ENCODE results near the gene FRS3.

DNA sequence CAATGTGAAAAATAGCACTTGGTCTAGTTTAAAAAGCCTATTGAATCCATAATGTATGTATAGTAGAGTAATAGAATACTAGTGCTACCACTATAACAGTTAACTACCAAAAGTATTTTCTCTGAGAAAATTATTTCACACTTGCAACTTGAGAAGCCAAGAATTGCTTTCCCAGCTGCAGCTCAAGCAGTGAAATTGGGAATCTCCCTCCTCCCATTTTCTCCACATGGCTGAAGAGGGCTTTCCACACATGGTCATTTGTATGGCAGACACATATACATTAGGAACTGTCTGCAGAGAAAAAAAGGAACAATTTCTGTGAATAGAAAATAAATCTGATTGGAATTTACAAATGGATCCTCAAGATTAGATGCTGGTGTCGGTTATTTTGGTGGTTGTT, 42.3 kb upstream of the FRS3 start:
- TF ChIP-seq, protein P1, sequence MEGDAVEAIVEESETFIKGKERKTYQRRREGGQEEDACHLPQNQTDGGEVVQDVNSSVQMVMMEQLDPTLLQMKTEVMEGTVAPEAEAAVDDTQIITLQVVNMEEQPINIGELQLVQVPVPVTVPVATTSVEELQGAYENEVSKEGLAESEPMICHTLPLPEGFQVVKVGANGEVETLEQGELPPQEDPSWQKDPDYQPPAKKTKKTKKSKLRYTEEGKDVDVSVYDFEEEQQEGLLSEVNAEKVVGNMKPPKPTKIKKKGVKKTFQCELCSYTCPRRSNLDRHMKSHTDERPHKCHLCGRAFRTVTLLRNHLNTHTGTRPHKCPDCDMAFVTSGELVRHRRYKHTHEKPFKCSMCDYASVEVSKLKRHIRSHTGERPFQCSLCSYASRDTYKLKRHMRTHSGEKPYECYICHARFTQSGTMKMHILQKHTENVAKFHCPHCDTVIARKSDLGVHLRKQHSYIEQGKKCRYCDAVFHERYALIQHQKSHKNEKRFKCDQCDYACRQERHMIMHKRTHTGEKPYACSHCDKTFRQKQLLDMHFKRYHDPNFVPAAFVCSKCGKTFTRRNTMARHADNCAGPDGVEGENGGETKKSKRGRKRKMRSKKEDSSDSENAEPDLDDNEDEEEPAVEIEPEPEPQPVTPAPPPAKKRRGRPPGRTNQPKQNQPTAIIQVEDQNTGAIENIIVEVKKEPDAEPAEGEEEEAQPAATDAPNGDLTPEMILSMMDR (conservative IDR thresholded peaks at IDR 0.05) = no peak
- TF ChIP-seq EZH2 (IDR thresholded peaks at IDR 0.05; ENCODE audit: low read depth) = no peak

Data from PC-9 (cell line).